ENCODE results near the gene DDR1. TPM values are rescaled to one million over a fixed set of nuclear protein-coding genes. Genes with fewer than 3 reads are reported as not detected.

The DDR1 gene
- polyA plus RNA-seq, 1 donor (not counting 4 experiments of a cell fraction or from before 2014, with no cell fraction given) = 104 TPM

- dilution Hi-C loops (cut with MboI; ENCODE audit: extremely low pct_ligation_motif_present, low sequenced_read_pairs) = no loop called here
- no peak for FAIRE-seq
Observed at GRCh38 chr6:30836957-30837356, 47.4 kb upstream of the DDR1 start.

GRCh38 chr6:30837432-30837831 is 46.9 kb upstream of the DDR1 start:
- H3K27ac ChIP-seq (ENCODE audit: control insufficient read depth, insufficient read depth, low read length) = no peak overlapping the region
- no peak overlapping the region for H3K4me2 ChIP-seq (ENCODE audit: control insufficient read depth, extremely low read depth, insufficient read depth, low read depth, low read length)
- no peaks in the 10 kb centered on the region for H3K9me1 ChIP-seq (ENCODE audit: control insufficient read depth, extremely low read depth, insufficient read depth, low read length)
- FAIRE-seq (no peak), DNase-seq (ENCODE audit: low read depth, low spot score) (no peak)
- H2AFZ ChIP-seq (ENCODE audit: control insufficient read depth, low read length) = no peak overlapping the region
- no peaks in the 10 kb centered on the region for H3K27me3 ChIP-seq (ENCODE audit: control insufficient read depth, extremely low read depth, insufficient read depth, low read length)
- H3K4me3 ChIP-seq (ENCODE audit: control insufficient read depth in 2 of 3, extremely low read depth in 1 of 3, insufficient read depth in 2 of 3, low read depth in 1 of 3, low read length in 3 of 3) = no peak overlapping the region
- H3K9me3 ChIP-seq (ENCODE audit: control insufficient read depth, low read depth, low read length) = no peaks in the 10 kb centered on the region
- H4K20me1 ChIP-seq (ENCODE audit: control insufficient read depth, extremely low read depth, insufficient read depth, low read length) = no peaks in the 10 kb centered on the region
- dilution Hi-C loops (cut with MboI; ENCODE audit: extremely low pct_ligation_motif_present, low sequenced_read_pairs) = no loop called here
- no peak overlapping the region for H3K9ac ChIP-seq (ENCODE audit: control insufficient read depth, extremely low read depth, insufficient read depth, low read length)
- H3K79me2 ChIP-seq (ENCODE audit: control insufficient read depth, insufficient read depth, low read length) = no peaks in the 10 kb centered on the region
- no peak for TF ChIP-seq CTCF (optimal IDR thresholded peaks at IDR 0.05 in 1 of 3, IDR thresholded peaks at IDR 0.05 in 1 of 3, conservative IDR thresholded peaks at IDR 0.05 in 1 of 3; ENCODE audit: extremely low read depth in 1 of 3, insufficient read depth in 2 of 3, low read length in 3 of 3)
- no peak for TF ChIP-seq EZH2 (IDR thresholded peaks at IDR 0.05; ENCODE audit: low read length)
- H3K4me1 ChIP-seq (ENCODE audit: control insufficient read depth, extremely low read depth, insufficient read depth, low read length) = peaks cover 6% of the 10 kb centered on the region
- H3K36me3 ChIP-seq (ENCODE audit: control insufficient read depth in 2 of 2, extremely low read depth in 1 of 2, insufficient read depth in 2 of 2, low read length in 2 of 2) = no peaks in the 10 kb centered on the region

More at GRCh38 chr6:30836957-30837356, 47.4 kb upstream of the DDR1 start:
- TF ChIP-seq EZH2 (IDR thresholded peaks at IDR 0.05; ENCODE audit: low read length) (no peak), CTCF (optimal IDR thresholded peaks at IDR 0.05 in 1 of 3, IDR thresholded peaks at IDR 0.05 in 1 of 3, conservative IDR thresholded peaks at IDR 0.05 in 1 of 3; ENCODE audit: extremely low read depth in 1 of 3, insufficient read depth in 2 of 3, low read length in 3 of 3) (no peak)
- Histone ChIP-seq H3K4me1 (ENCODE audit: control insufficient read depth, extremely low read depth, insufficient read depth, low read length) (peaks cover 6% of the 10 kb centered on the region), H3K4me2 (ENCODE audit: control insufficient read depth, extremely low read depth, insufficient read depth, low read depth, low read length) (no peak overlapping the region), H3K36me3 (ENCODE audit: control insufficient read depth in 2 of 2, extremely low read depth in 1 of 2, insufficient read depth in 2 of 2, low read length in 2 of 2) (no peaks in the 10 kb centered on the region), H3K9me3 (ENCODE audit: control insufficient read depth, low read depth, low read length) (no peaks in the 10 kb centered on the region), H3K27ac (ENCODE audit: control insufficient read depth, insufficient read depth, low read length) (no peak overlapping the region), H3K9me1 (ENCODE audit: control insufficient read depth, extremely low read depth, insufficient read depth, low read length) (no peaks in the 10 kb centered on the region), H4K20me1 (ENCODE audit: control insufficient read depth, extremely low read depth, insufficient read depth, low read length) (no peaks in the 10 kb centered on the region), H3K27me3 (ENCODE audit: control insufficient read depth, extremely low read depth, insufficient read depth, low read length) (no peaks in the 10 kb centered on the region), H2AFZ (ENCODE audit: control insufficient read depth, low read length) (no peak overlapping the region), H3K79me2 (ENCODE audit: control insufficient read depth, insufficient read depth, low read length) (no peaks in the 10 kb centered on the region), H3K4me3 (ENCODE audit: control insufficient read depth in 2 of 3, extremely low read depth in 1 of 3, insufficient read depth in 2 of 3, low read depth in 1 of 3, low read length in 3 of 3) (no peak overlapping the region), H3K9ac (ENCODE audit: control insufficient read depth, extremely low read depth, insufficient read depth, low read length) (no peak overlapping the region)
- DNase-seq (ENCODE audit: low read depth, low spot score) = no peak
